BLaER1 treated with 17β-estradiol and CSF1 and Interleukin-3, amounts not matched to agents 10 nM and 100 nM (cell line): Measurements from ENCODE around the gene CEP112.

Experiments
- H3K27ac ChIP-seq, 11 experiments: shearing (Covaris generic); formaldehyde crosslinking; 2 replicates each; pipeline ENCODE4 v1.8.1; 2022
- H3K27me3 ChIP-seq, 11 experiments: shearing (Covaris generic); formaldehyde crosslinking; 2 replicates each; pipeline ENCODE4 v1.8.1; 2022
- H3K36me3 ChIP-seq, 11 experiments: shearing (Covaris generic); formaldehyde crosslinking; 2 replicates each; pipeline ENCODE4 v1.8.1; 2022
- H3K4me1 ChIP-seq, 10 experiments: shearing (Covaris generic); formaldehyde crosslinking; 2 replicates each; pipeline ENCODE4 v1.8.1; 2022
- H3K4me2 ChIP-seq, 11 experiments: shearing (Covaris generic); formaldehyde crosslinking; 2 replicates each; pipeline ENCODE4 v1.8.1; 2022
- H3K4me3 ChIP-seq, 10 experiments: shearing (Covaris generic); formaldehyde crosslinking; 2 replicates each; pipeline ENCODE4 v1.8.1; 2022
- H3K9ac ChIP-seq, 11 experiments: shearing (Covaris generic); formaldehyde crosslinking; 2 replicates each; pipeline ENCODE4 v1.8.1; 2022
- H3K9me3 ChIP-seq, 11 experiments: shearing (Covaris generic); formaldehyde crosslinking; replicated peaks in 1 of 11; 2 replicates each; pipeline ENCODE4 v1.8.1; 2022
- H4K20me1 ChIP-seq, 11 experiments: shearing (Covaris generic); formaldehyde crosslinking; 2 replicates each; pipeline ENCODE4 v1.8.1; 2022
- Cebpa-rat ChIP-seq, 11 experiments: shearing (Covaris generic); IDR thresholded peaks; 2 replicates each; pipeline ENCODE4 v1.8.1; 2022

Gene CEP112

DNA sequence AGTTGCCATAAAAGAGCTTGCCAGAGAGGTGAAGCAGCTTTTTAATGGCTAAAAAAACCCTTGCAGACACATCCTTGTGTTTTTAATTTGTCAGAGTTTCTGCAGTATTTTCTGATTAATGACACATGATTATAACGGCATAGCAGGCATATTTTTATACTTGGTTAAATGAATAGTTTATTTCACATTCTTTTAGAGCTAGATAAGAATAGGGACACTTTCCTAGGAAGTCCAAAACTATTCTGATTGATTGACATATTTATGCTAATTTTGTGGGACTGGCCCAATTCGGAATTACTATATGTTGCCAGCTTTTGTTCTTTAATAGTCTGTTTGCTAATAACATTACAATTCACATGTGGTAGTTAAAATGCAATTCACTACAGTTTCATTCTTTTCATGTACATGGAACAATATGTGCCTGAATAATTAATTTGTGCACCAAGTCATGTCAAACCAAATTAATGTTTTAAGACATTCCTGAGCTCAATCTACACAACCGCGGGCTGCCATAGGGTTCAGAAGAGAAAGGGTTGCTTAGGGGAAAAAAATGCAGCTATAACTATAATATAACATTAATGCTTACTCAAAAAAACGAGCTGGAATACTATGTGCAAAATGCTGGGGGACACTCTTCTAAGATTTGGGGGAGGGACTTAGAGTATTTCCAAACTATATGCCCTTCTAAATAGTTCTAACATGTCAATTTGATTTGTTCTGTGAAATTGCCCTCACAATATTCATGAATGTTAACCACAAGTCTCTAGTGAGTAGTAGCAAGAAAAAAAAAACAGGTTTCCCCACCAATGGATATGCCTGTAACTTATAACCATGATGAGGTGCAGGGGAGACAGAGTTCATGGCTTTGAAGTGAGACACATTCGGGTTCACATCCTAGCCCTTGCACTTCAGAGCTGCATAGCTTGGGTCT, 305.4 kb downstream of the CEP112 start:
- H3K9me3 ChIP-seq: no peaks in the 10 kb centered on the region
- H3K27me3 ChIP-seq: no peaks in the 10 kb centered on the region
- no peaks in the 10 kb centered on the region for H4K20me1 ChIP-seq
- H3K36me3 ChIP-seq: no peaks in the 10 kb centered on the region
- H3K4me1 ChIP-seq: no peaks in the 10 kb centered on the region
- peak overlapping the region in 1 of 11 experiments; percentile 4; a peak in 1 of 22 replicates for H3K4me2 ChIP-seq
- TF ChIP-seq Cebpa-rat (IDR thresholded peaks at IDR 0.05): no peak
- no peak overlapping the region for H3K9ac ChIP-seq
- H3K27ac ChIP-seq: no peak overlapping the region
- no peak overlapping the region for H3K4me3 ChIP-seq

DNA sequence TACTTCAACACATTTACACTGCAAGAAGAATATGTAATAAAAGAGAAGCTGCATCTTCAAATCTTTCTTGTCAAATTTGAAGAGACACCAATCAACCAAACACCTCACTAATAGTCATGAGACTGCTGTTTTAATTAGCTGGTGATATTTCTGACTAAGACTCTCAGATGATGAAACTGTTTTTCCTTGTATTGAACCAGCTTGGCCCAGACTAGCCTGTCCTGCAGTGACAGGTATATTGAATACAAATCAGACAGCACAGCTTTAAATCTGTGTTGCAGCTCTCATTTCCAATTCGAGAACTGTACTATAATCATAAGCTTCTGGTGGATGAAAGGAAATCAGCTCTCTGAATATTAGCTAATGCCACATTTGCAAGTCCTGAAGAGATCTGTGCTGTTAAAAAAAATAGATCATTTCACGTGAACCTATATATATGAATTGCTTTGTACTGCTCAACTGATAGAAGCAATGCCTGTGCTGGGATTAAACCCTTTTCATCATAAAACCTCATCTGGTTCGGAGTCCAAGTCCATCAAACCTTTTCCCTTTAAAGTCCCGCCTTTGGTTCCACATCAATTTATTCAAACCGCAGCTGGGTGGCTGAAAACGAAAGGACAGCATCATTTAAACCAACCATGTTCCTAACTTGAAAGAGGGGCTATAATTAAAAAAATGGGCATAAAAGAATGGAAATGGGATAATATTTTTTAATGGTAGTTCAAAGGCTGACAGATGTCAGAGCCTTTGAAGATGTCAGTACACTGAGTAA, 306.2 kb downstream of the CEP112 start:
- no peaks in the 10 kb centered on the region for H3K9me3 ChIP-seq
- no peaks in the 10 kb centered on the region for H3K4me1 ChIP-seq
- H3K36me3 ChIP-seq: no peaks in the 10 kb centered on the region
- no peak overlapping the region for H3K4me2 ChIP-seq
- H3K4me3 ChIP-seq: no peak overlapping the region
- H3K9ac ChIP-seq: no peak overlapping the region
- no peaks in the 10 kb centered on the region for H4K20me1 ChIP-seq
- H3K27ac ChIP-seq: no peak overlapping the region
- no peak for TF ChIP-seq Cebpa-rat (IDR thresholded peaks at IDR 0.05)
- no peaks in the 10 kb centered on the region for H3K27me3 ChIP-seq

GRCh38 chr17:65876985-65877384, 314.9 kb downstream of the CEP112 start:
- H3K4me3 ChIP-seq: no peak overlapping the region

GRCh38 chr17:65868881-65869280, 323.1 kb downstream of the CEP112 start:
- Histone ChIP-seq H3K9ac (no peak overlapping the region), H3K9me3 (peaks cover 20 to 25% (median 21%) of the 10 kb centered on the region in 11 experiments), H4K20me1 (no peaks in the 10 kb centered on the region; a peak in 1 of 22 replicates), H3K36me3 (peaks cover 0 to 11% (median 4%) of the 10 kb centered on the region in 11 experiments; a peak in 6 of 22 replicates), H3K27me3 (no peaks in the 10 kb centered on the region), H3K27ac (no peak overlapping the region), H3K4me1 (no peaks in the 10 kb centered on the region), H3K4me2 (no peak overlapping the region), H3K4me3 (no peak overlapping the region)
- no peak for TF ChIP-seq Cebpa-rat (IDR thresholded peaks at IDR 0.05)

More at GRCh38 chr17:65876985-65877384, 314.9 kb downstream of the CEP112 start:
- peaks cover 0 to 5% (median 0%) of the 10 kb centered on the region in 11 experiments; a peak in 1 of 22 replicates for H3K36me3 ChIP-seq
- no peak overlapping the region for H3K27ac ChIP-seq
- peak overlapping the region in 1 of 11 experiments; percentile 27; a peak in 2 of 22 replicates for H3K4me2 ChIP-seq
- no peak for TF ChIP-seq Cebpa-rat (IDR thresholded peaks at IDR 0.05)
- no peaks in the 10 kb centered on the region for H3K27me3 ChIP-seq
- H3K4me1 ChIP-seq: 0 out of 20 replicates have a peak, but pooled peaks cover 0 to 4% (median 0%) of the 10 kb centered on the region in 10 experiments
- H3K9ac ChIP-seq: no peak overlapping the region
- H4K20me1 ChIP-seq: no peaks in the 10 kb centered on the region; a peak in 1 of 22 replicates
- peaks cover 13 to 18% (median 14%) of the 10 kb centered on the region in 11 experiments for H3K9me3 ChIP-seq

DNA sequence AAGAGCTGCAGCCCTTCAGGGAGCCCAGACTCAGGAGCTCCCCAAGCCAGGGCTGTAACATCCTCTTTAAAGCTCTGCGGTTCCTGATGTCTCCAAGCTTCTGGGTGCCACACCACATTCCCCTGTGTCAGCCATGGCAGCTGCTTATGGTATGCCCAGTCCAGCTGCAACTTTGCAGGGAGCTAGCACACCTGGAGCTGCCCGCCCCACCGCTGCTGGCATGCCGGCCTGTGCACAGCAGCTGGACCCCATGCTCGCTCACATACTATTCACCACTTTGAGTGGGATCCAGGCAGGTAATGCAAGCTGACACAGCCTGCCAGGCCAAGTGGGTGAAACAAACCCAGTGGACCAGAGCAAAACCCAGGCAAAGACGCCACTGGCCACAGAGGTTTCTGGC, 324.9 kb downstream of the CEP112 start:
- H3K27me3 ChIP-seq: no peaks in the 10 kb centered on the region
- TF ChIP-seq Cebpa-rat (IDR thresholded peaks at IDR 0.05): no peak

GRCh38 chr17:65865715-65866425, 326.1 kb downstream of the CEP112 start:
- no peak overlapping the region for H3K4me2 ChIP-seq
- H3K9ac ChIP-seq: no peak overlapping the region
- H3K4me1 ChIP-seq: no peaks in the 10 kb centered on the region
- no peaks in the 10 kb centered on the region for H4K20me1 ChIP-seq
- no peaks in the 10 kb centered on the region for H3K27me3 ChIP-seq
- peaks cover 20 to 25% (median 21%) of the 10 kb centered on the region in 11 experiments for H3K9me3 ChIP-seq
- H3K27ac ChIP-seq: no peak overlapping the region
- H3K4me3 ChIP-seq: no peak overlapping the region
- no peak for TF ChIP-seq Cebpa-rat (IDR thresholded peaks at IDR 0.05)
- H3K36me3 ChIP-seq: peaks cover 0 to 11% (median 4%) of the 10 kb centered on the region in 11 experiments; a peak in 6 of 22 replicates

More for the DNA sequence above, 324.9 kb downstream of the CEP112 start:
- H3K36me3 ChIP-seq: peaks cover 0 to 11% (median 4%) of the 10 kb centered on the region in 11 experiments; a peak in 6 of 22 replicates
- H4K20me1 ChIP-seq: no peaks in the 10 kb centered on the region
- no peak overlapping the region for H3K4me2 ChIP-seq
- no peak overlapping the region for H3K9ac ChIP-seq
- H3K4me1 ChIP-seq: no peaks in the 10 kb centered on the region
- H3K9me3 ChIP-seq: peaks cover 20 to 25% (median 21%) of the 10 kb centered on the region in 11 experiments
- no peak overlapping the region for H3K4me3 ChIP-seq
- no peak overlapping the region for H3K27ac ChIP-seq

GRCh38 chr17:65864394-65864793, 327.5 kb downstream of the CEP112 start:
- Histone ChIP-seq H3K9ac (no peak overlapping the region), H3K36me3 (peaks cover 0 to 11% (median 4%) of the 10 kb centered on the region in 11 experiments; a peak in 6 of 22 replicates), H3K4me2 (no peak overlapping the region), H3K27ac (no peak overlapping the region), H3K9me3 (peaks cover 20 to 25% (median 21%) of the 10 kb centered on the region in 11 experiments), H4K20me1 (no peaks in the 10 kb centered on the region), H3K4me1 (no peaks in the 10 kb centered on the region), H3K27me3 (no peaks in the 10 kb centered on the region), H3K4me3 (no peak overlapping the region)
- no peak for TF ChIP-seq Cebpa-rat (IDR thresholded peaks at IDR 0.05)

- H3K27ac ChIP-seq: no peak overlapping the region
- H3K4me1 ChIP-seq: peaks cover 0 to 6% (median 0%) of the 10 kb centered on the region in 10 experiments; a peak in 5 of 20 replicates
- no peaks in the 10 kb centered on the region for H3K27me3 ChIP-seq
- peaks cover 0 to 10% (median 6%) of the 10 kb centered on the region in 11 experiments; a peak in 6 of 22 replicates for H3K9me3 ChIP-seq
- H4K20me1 ChIP-seq: no peaks in the 10 kb centered on the region
- no peaks in the 10 kb centered on the region for H3K36me3 ChIP-seq
- no peak for TF ChIP-seq Cebpa-rat (IDR thresholded peaks at IDR 0.05)
- no peak overlapping the region for H3K4me3 ChIP-seq
- H3K9ac ChIP-seq: no peak overlapping the region
- H3K4me2 ChIP-seq: no peak overlapping the region
Observed at GRCh38 chr17:65857718-65858117, 334.2 kb downstream of the CEP112 start.
